A549 (cell line): ENCODE measurements around the gene NKG7. TPM values are rescaled to one million over a fixed set of nuclear protein-coding genes. Genes with fewer than 3 reads are reported as not detected.
A peak's percentile ranks its signal among the peaks of the same experiment; 100 is the strongest.

Experiments used
- ATAC-seq, 2 experiments: fragments of 200-7000 bp in 1 of 2; fragments of >200 bp in 1 of 2; cut with Nextera tagmentation in 1 of 2; cut with Tn5 transposase in 1 of 2; 3 replicates each; pipeline versions ENCODE4 v1.8.0 to v1.9.1; 2018 to 2020; ENCODE audit warnings: mild to moderate bottlenecking in 1 of 2, moderate library complexity in 1 of 2
- CTCF ChIA-PET: fragments of 300-600 bp; sonication (Branson Sonifier 250); formaldehyde crosslinking; extraction: SDS; loops from one replicate; lab custom pipeline; 2021; ENCODE audit warnings: antibody characterized with exemption, inconsistent platforms; lab: Yijun Ruan, JAX
- POLR2A ChIA-PET: fragments of 350-600 bp; formaldehyde crosslinking; extraction: SDS; loops from one replicate; lab custom pipeline; 2021; ENCODE audit warnings: antibody characterized with exemption, inconsistent platforms; lab: Yijun Ruan, JAX
- DNase-seq, 2 experiments: peaks; one replicate each; pipeline versions ENCODE4 v3.0.0 to v3.0.0-alpha.2; 2011 to 2016; ENCODE audit warnings: low read depth in 1 of 2, low spot score in 1 of 2
- FAIRE-seq: peaks from 2 replicates; lab custom pipeline; 2011; peaks lifted over from hg19 to GRCh38; lab: Jason Lieb, UNC
- H3K27ac ChIP-seq, 2 experiments: fragments of >200 bp; sonication (Bioruptor Twin); formaldehyde crosslinking; 3 replicates each; pipeline ENCODE4 v1.5.1; 2016 to 2017
- H3K4me1 ChIP-seq: fragments of >200 bp; sonication (Bioruptor Twin); formaldehyde crosslinking; 3 replicates; pipeline ENCODE4 v1.6.1; 2016
- H3K4me2 ChIP-seq: fragments of >200 bp; sonication (Bioruptor Twin); formaldehyde crosslinking; 3 replicates; pipeline ENCODE4 v1.6.1; 2016
- H3K4me3 ChIP-seq: fragments of >200 bp; sonication (Bioruptor Twin); formaldehyde crosslinking; 3 replicates; pipeline ENCODE4 v1.5.1; 2016
- H3K9me3 ChIP-seq: fragments of >200 bp; sonication (Bioruptor Twin); formaldehyde crosslinking; 3 replicates; pipeline ENCODE4 v1.6.1; 2016
- ATOH8 ChIP-seq: fragments of 250-450 bp; sonication (Bioruptor Pico); IDR thresholded peaks from 2 replicates; pipeline ENCODE4 v1.5.0; 2020; ENCODE audit warnings: low read depth, mild to moderate bottlenecking, moderate library complexity
- BHLHE40 ChIP-seq: IDR thresholded peaks from 2 replicates; pipeline ENCODE4 v1.6.1; 2012; ENCODE audit warnings: low read depth, low read length, inconsistent platforms
- CEBPB ChIP-seq, 2 experiments: fragments of >200 bp in 1 of 2; sonication (Bioruptor Twin) in 1 of 2; formaldehyde crosslinking in 1 of 2; IDR thresholded peaks; 2 replicates each; pipeline ENCODE4 v1.6.1; 2012 to 2016
- EHMT2 ChIP-seq: fragments of 200-600 bp; sonication (generic); IDR thresholded peaks from 2 replicates; pipeline ENCODE4 v1.6.1; 2016; ENCODE audit warnings: antibody characterized with exemption, low read depth, mild to moderate bottlenecking, moderate library complexity
- FOXS1 ChIP-seq: fragments of 250-450 bp; sonication (Bioruptor Pico); IDR thresholded peaks from 2 replicates; pipeline ENCODE4 v1.5.0; 2020; ENCODE audit warnings: mild to moderate bottlenecking, moderate library complexity
- HEYL ChIP-seq: fragments of 250-450 bp; sonication (Bioruptor Pico); IDR thresholded peaks from 2 replicates; pipeline ENCODE4 v1.8.0; 2021; ENCODE audit warnings: mild to moderate bottlenecking, moderate library complexity
- HMGXB4 ChIP-seq: fragments of 250-450 bp; sonication (Bioruptor Pico); IDR thresholded peaks from 2 replicates; pipeline ENCODE4 v1.5.0; 2021; ENCODE audit warnings: mild to moderate bottlenecking, moderate library complexity, borderline replicate concordance
- KDM1A ChIP-seq: fragments of 200-600 bp; sonication (generic); IDR thresholded peaks from 2 replicates; pipeline ENCODE4 v1.6.1; 2016; ENCODE audit warnings: low read depth, mild to moderate bottlenecking
- MAFK ChIP-seq: fragments of 450-650 bp; IDR thresholded peaks from 2 replicates; pipeline ENCODE4 v1.6.1; 2014; ENCODE audit not compliant: partially characterized antibody
- NFE2L2 ChIP-seq: fragments of 150-350 bp; conservative IDR thresholded peaks from 2 replicates; pipeline ENCODE4 v1.6.1; 2014; ENCODE audit warnings: low read length
- NPAS2 ChIP-seq: fragments of 250-450 bp; sonication (Bioruptor Pico); IDR thresholded peaks from 2 replicates; pipeline ENCODE4 v1.8.0; 2022; ENCODE audit warnings: mild to moderate bottlenecking, moderate library complexity, borderline replicate concordance
- PBX3 ChIP-seq: IDR thresholded peaks from 2 replicates; pipeline ENCODE4 v1.6.1; 2012
- PHF8 ChIP-seq: fragments of 200-600 bp; sonication (generic); IDR thresholded peaks from 2 replicates; pipeline ENCODE4 v1.6.1; 2016; ENCODE audit warnings: low read depth, mild to moderate bottlenecking, antibody characterized with exemption, moderate library complexity, borderline replicate concordance
- POLR2AphosphoS2 ChIP-seq: conservative IDR thresholded peaks from 2 replicates; pipeline ENCODE4 v1.6.1; 2012; ENCODE audit warnings: low read length, improper control_type of control experiment, inconsistent platforms
- RARB ChIP-seq: fragments of 250-450 bp; sonication (Bioruptor Pico); IDR thresholded peaks from 2 replicates; pipeline ENCODE4 v1.8.0; 2021; ENCODE audit warnings: mild to moderate bottlenecking, moderate library complexity
- RFX5 ChIP-seq: fragments of 450-650 bp; IDR thresholded peaks from 2 replicates; pipeline ENCODE4 v1.7.1; 2014; ENCODE audit warnings: antibody characterized with exemption, mild to moderate bottlenecking, moderate library complexity
- SMC3 ChIP-seq: fragments of >200 bp; sonication (Bioruptor Twin); formaldehyde crosslinking; IDR thresholded peaks from 3 replicates; pipeline ENCODE4 v1.6.1; 2018; ENCODE audit warnings: inconsistent platforms
- SREBF2 ChIP-seq: fragments of 450-650 bp; IDR thresholded peaks from 2 replicates; pipeline ENCODE4 v1.6.1; 2014; ENCODE audit warnings: mild to moderate bottlenecking, moderate library complexity
- USF2 ChIP-seq: fragments of 450-650 bp; IDR thresholded peaks from 2 replicates; pipeline ENCODE4 v1.6.1; 2014; ENCODE audit warnings: antibody characterized with exemption
- ZC3H11A ChIP-seq: fragments of 450-650 bp; IDR thresholded peaks from 2 replicates; pipeline ENCODE4 v1.6.1; 2014; ENCODE audit warnings: antibody characterized with exemption, mild to moderate bottlenecking
- WGBS: methylation state at CpG from one replicate; pipeline ENCODE4 v1.1.6; 2017; ENCODE audit errors: missing lambda C conversion rate; 5-methylcytosine and 5-hydroxymethylcytosine counted together
- polyA plus RNA-seq, 4 experiments: library from polyadenylated mRNA; depleted of rRNA in 3 of 4; stranded (reverse); fragments of >200 nt; fragmentation: RNase III in 1 of 4; extraction: RNeasy Plus Mini Kit Qiagen cat#74134 plus additional on column Dnase treatment in 1 of 4; gene quantifications; 2 replicates in 3 of 4; 3 replicates in 1 of 4; pipeline ENCODE4 v1.2.3, GENCODE V29; 2011 to 2017

NKG7 gene
- polyA plus RNA-seq, 2 of the 4 experiments (the other 2 are of a cell fraction), result not detected

- ATAC-seq (no peak), DNase-seq (no peak), FAIRE-seq (no peak)
- Histone ChIP-seq H3K4me3 (no peak overlapping the region), H3K27ac (no peak overlapping the region), H3K9me3 (no peaks in the 10 kb centered on the region), H3K4me2 (no peak overlapping the region), H3K4me1 (peaks cover 14% of the 10 kb centered on the region; the same call in 2 of the 3 replicates)
- POLR2A ChIA-PET, result interaction anchor here (1.2 kb wide), 1 partner anchor 16 kb away, joined by 7 read pairs; no protein-coding TSS in a partner anchor
- TF ChIP-seq KDM1A, result no peak
- no peak for TF ChIP-seq HEYL (CRISPR knock-in tag)
- no peak for TF ChIP-seq PBX3
- no peak for TF ChIP-seq MAFK
- 65% methylated on average over 6 of the region's 6 CpGs for WGBS
- CTCF ChIA-PET, result interaction anchor here (1.2 kb wide), 1 partner anchor 9 kb away, joined by 5 read pairs; no protein-coding TSS in a partner anchor
Measured at GRCh38 chr19:51324167-51324481, 48.3 kb downstream of the NKG7 start.

- Histone ChIP-seq H3K27ac (no peak overlapping the region), H3K4me2 (no peak overlapping the region), H3K4me1 (peaks cover 14% of the 10 kb centered on the region; the same call in 2 of the 3 replicates), H3K9me3 (no peaks in the 10 kb centered on the region), H3K4me3 (no peak overlapping the region)
- WGBS, result 47% methylated on average over 29 of the region's 29 CpGs
- TF ChIP-seq KDM1A, result no peak
- DNase-seq, result no peak
- ChIA-PET POLR2A (interaction anchor here (1.2 kb wide), 1 partner anchor 16 kb away, joined by 7 read pairs; no protein-coding TSS in a partner anchor), CTCF (interaction anchor here (1.2 kb wide), 1 partner anchor 9 kb away, joined by 5 read pairs; no protein-coding TSS in a partner anchor)
- no peak for FAIRE-seq
- no peak for ATAC-seq
Measured at GRCh38 chr19:51323481-51324166, 48.8 kb downstream of the NKG7 start.

- Histone ChIP-seq H3K4me1 (peaks cover 1% of the 10 kb centered on the region; the same call in 2 of the 3 replicates), H3K27ac (no peak overlapping the region), H3K9me3 (no peaks in the 10 kb centered on the region), H3K4me2 (no peak overlapping the region), H3K4me3 (no peak overlapping the region)
- CTCF ChIA-PET, result no interaction called here
- POLR2A ChIA-PET, result no interaction called here
- WGBS, result 33% methylated on average over 13 of the region's 14 CpGs
- no peak for DNase-seq
- no peak for FAIRE-seq
- peak; percentile 3 to 28; a peak in 1 of 6 replicates for ATAC-seq
- no peak for TF ChIP-seq MAFK
- TF ChIP-seq CEBPB (IDR thresholded peaks at IDR 0.05), result no peak
- no peak for TF ChIP-seq BHLHE40
- TF ChIP-seq NPAS2 (CRISPR knock-in tag), result no peak
- no peak for TF ChIP-seq SMC3
- no peak for TF ChIP-seq PBX3
- TF ChIP-seq FOXS1 (CRISPR knock-in tag), result no peak
- no peak for TF ChIP-seq RARB (CRISPR knock-in tag)
- no peak for TF ChIP-seq NFE2L2
- TF ChIP-seq POLR2AphosphoS2, result no peak
- no peak for TF ChIP-seq PHF8
- no peak for TF ChIP-seq ZC3H11A
- TF ChIP-seq HMGXB4 (CRISPR knock-in tag), result no peak
- no peak for TF ChIP-seq USF2
- TF ChIP-seq ATOH8 (CRISPR knock-in tag), result no peak
- no peak for TF ChIP-seq SREBF2
- TF ChIP-seq RFX5, result no peak
- no peak for TF ChIP-seq EHMT2
Measured at GRCh38 chr19:51321799-51322198, 50.7 kb downstream of the NKG7 start.
